Mucosa of rectum (tissue), 2 donors: ENCODE results near the gene ADIPOQ.
"Not testable (repeated sequence)": the region's sequence is repeated elsewhere in the genome, so short reads cannot be mapped to it uniquely, and the experiment has no call there.

Experiments
- H3K27ac ChIP-seq, 2 donors: one replicate each; pipeline ENCODE4 v1.7.0; 2013; ENCODE audit warnings: inconsistent platforms in 2 of 2, low read depth in 2 of 2, low read length in 2 of 2
- H3K27me3 ChIP-seq, 2 donors: one replicate each; pipeline ENCODE4 v1.7.0; 2013; ENCODE audit warnings: low read length in 2 of 2; ENCODE audit not compliant: control insufficient read depth in 2 of 2, insufficient read depth in 2 of 2
- H3K36me3 ChIP-seq, 2 donors: one replicate each; pipeline ENCODE4 v1.7.0; 2013; ENCODE audit warnings: low read length in 2 of 2; ENCODE audit not compliant: control insufficient read depth in 2 of 2, insufficient read depth in 2 of 2
- H3K4me1 ChIP-seq, 2 donors: one replicate each; pipeline ENCODE4 v1.7.0; 2013; ENCODE audit warnings: low read length in 2 of 2, mild to moderate bottlenecking in 1 of 2; ENCODE audit not compliant: control insufficient read depth in 2 of 2, insufficient read depth in 2 of 2
- H3K4me3 ChIP-seq, 2 donors: one replicate each; pipeline ENCODE4 v1.7.0; 2013; ENCODE audit warnings: low read length in 2 of 2
- H3K9ac ChIP-seq, 2 donors: one replicate each; pipeline ENCODE4 v1.7.0; 2013; ENCODE audit warnings: low read length in 2 of 2, low read depth in 1 of 2, mild to moderate bottlenecking in 1 of 2
- H3K9me3 ChIP-seq, 2 donors: one replicate each; pipeline ENCODE4 v1.7.0; 2013; ENCODE audit warnings: low read length in 2 of 2; ENCODE audit not compliant: control insufficient read depth in 2 of 2
- donor health status: healthy.
- donor health status: Normal muscosa, but diverticular disease.

ADIPOQ gene

GRCh38 chr3:186896875-186897274 lies 54.4 kb downstream of the ADIPOQ start:
- Histone ChIP-seq H3K27me3 (no peaks in the 10 kb centered on the region), H3K36me3 (no peaks in the 10 kb centered on the region), H3K27ac (no peak overlapping the region), H3K4me1 (no peaks in the 10 kb centered on the region), H3K4me3 (no peak overlapping the region), H3K9ac (no peak overlapping the region), H3K9me3 (no peaks in the 10 kb centered on the region)

GRCh38 chr3:186901135-186901734 lies 58.7 kb downstream of the ADIPOQ start:
- Histone ChIP-seq H3K4me1 (no peaks in the 10 kb centered on the region), H3K36me3 (no peaks in the 10 kb centered on the region), H3K27ac (no peak overlapping the region)

DNA sequence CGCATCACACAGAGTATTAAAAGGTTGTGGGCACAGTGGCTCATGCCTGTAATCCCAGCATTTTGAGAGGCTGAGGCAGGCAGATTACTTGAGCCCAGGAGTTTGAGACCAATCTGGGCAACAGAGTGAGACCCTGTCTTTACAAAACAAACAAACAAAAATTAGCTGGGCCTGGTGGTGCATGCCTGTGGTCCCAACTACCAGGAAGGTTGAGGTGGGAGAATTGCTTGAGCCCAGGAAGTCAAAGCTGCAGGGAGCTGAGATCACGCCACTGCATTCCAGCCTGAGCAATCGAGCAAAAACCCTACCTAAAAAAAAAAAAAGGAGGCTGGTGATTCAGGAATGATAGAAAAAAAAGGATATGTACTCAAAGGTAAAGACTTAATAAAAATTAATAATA lies 59.6 kb downstream of the ADIPOQ start:
- Histone ChIP-seq H3K27me3 (no peaks in the 10 kb centered on the region), H3K9me3 (no peaks in the 10 kb centered on the region), H3K36me3 (no peaks in the 10 kb centered on the region), H3K4me1 (no peaks in the 10 kb centered on the region), H3K9ac (no peak overlapping the region), H3K27ac (no peak overlapping the region), H3K4me3 (no peak overlapping the region)

More at GRCh38 chr3:186901135-186901734, 58.7 kb downstream of the ADIPOQ start:
- Histone ChIP-seq H3K9me3 (no peaks in the 10 kb centered on the region), H3K9ac (no peak overlapping the region), H3K27me3 (no peaks in the 10 kb centered on the region), H3K4me3 (no peak overlapping the region)

- Histone ChIP-seq H3K4me1 (no peaks in the 10 kb centered on the region), H3K27ac (no peak overlapping the region), H3K36me3 (no peaks in the 10 kb centered on the region), H3K27me3 (no peaks in the 10 kb centered on the region), H3K4me3 (no peak overlapping the region), H3K9ac (no peak overlapping the region), H3K9me3 (no peaks in the 10 kb centered on the region)
Observed at GRCh38 chr3:186902713-186903112, 60.2 kb downstream of the ADIPOQ start.

GRCh38 chr3:186903676-186904075 lies 61.2 kb downstream of the ADIPOQ start:
- H3K4me1 ChIP-seq, H3K27ac ChIP-seq, H3K4me3 ChIP-seq, H3K9me3 ChIP-seq, H3K9ac ChIP-seq, H3K27me3 ChIP-seq, H3K36me3 ChIP-seq: not testable (repeated sequence)

DNA sequence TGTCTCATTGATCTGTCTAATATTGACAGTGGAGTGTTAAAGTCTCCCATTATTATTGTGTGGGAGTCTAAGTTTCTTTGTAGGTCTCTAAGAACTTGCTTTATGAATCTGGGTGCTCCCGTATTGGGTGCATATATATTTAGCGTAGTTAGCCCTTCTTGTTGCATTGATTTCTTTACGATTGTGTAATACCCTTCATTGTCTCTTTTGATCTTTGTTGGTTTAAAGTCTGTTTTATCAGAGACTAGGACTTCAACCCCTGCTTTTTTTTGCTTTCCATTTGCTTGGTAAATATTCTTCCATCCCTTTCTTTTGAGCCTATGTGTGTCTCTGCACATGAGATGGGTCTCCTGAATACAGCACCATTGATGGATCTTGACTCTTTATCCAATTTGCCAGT lies 64.6 kb downstream of the ADIPOQ start:
- not testable (repeated sequence) for H3K4me3 ChIP-seq, H3K27me3 ChIP-seq, H3K36me3 ChIP-seq, H3K27ac ChIP-seq, H3K9ac ChIP-seq, H3K9me3 ChIP-seq, H3K4me1 ChIP-seq
